ENCODE results near the gene PRDM1.

PRDM1 gene

DNA sequence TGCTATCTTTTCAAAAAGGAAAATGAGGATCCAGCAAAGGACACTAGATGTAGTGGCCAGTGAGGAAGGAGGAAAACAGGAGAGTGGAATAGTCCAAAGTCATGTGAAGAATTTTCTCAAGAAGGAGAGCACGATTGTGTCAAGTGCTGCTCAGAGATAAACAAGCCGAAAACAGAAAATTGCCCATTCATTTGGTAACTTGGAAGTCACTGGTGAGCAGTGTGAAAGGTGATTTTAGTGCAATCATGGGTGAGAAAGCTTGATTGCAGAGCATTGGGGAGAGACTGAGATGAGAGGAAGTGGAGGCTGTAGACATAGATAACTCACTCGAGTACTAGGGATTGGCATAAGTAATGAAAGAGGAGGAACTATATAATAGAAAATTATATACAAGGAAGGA lies 26.0 kb upstream of the PRDM1 start:
- Mint-ChIP-seq H3K4me1 (peaks cover 22% of the 10 kb centered on the region), H3K27me3 (no peaks in the 10 kb centered on the region), H3K36me3 (no peaks in the 10 kb centered on the region), H3K9me3 (no peaks in the 10 kb centered on the region), H3K27ac (no peak overlapping the region), H3K4me3 (no peak overlapping the region)

DNA sequence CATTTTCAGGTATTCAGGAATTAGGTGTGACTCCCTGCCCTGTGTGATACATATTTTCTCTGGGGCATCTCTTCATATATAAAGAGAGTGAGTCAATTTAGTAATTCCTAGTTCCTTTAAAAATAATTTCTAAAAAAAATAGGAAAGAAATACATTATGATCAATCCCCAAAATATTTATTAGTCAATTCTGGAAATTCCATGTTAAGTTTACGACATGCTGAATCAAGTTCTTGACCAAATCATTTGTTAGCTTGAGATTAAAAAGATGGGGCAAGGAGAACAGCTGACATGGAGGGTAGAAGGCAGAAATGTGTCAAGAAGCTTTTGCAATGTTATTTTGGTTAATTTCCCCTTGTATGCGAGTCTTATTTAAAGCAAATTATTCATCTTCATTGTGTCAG lies 22.7 kb upstream of the PRDM1 start:
- H3K27ac Mint-ChIP-seq, result no peak overlapping the region

DNA sequence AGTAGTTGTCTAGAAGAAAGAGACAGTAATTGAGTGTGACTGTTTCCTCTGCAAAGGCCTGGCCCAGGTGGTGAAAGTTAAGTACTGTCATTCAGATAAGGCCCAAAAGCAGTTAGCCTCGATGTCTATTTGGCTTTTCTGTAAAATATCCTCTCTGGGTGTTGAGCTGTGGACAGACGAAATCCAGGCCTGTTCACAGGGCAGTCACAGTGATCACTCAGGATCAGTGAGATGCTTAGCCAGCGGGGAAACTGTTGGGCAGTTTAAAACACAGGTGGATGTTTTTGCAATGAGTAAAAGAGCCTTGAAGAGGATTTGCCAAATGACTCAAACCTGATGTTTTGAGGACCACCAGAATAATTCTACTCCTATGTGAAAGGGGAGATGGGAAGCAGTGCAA lies 22.0 kb upstream of the PRDM1 start:
- no peak overlapping the region for H3K4me3 Mint-ChIP-seq
- H3K27me3 Mint-ChIP-seq, result no peaks in the 10 kb centered on the region
- no peaks in the 10 kb centered on the region for H3K36me3 Mint-ChIP-seq
- H3K9me3 Mint-ChIP-seq, result no peaks in the 10 kb centered on the region
- H3K4me1 Mint-ChIP-seq, result no peaks in the 10 kb centered on the region
- no peak overlapping the region for H3K27ac Mint-ChIP-seq

More for the DNA sequence above, 22.7 kb upstream of the PRDM1 start:
- Mint-ChIP-seq H3K9me3 (no peaks in the 10 kb centered on the region), H3K27me3 (no peaks in the 10 kb centered on the region), H3K36me3 (no peaks in the 10 kb centered on the region), H3K4me3 (no peak overlapping the region), H3K4me1 (no peaks in the 10 kb centered on the region)

DNA sequence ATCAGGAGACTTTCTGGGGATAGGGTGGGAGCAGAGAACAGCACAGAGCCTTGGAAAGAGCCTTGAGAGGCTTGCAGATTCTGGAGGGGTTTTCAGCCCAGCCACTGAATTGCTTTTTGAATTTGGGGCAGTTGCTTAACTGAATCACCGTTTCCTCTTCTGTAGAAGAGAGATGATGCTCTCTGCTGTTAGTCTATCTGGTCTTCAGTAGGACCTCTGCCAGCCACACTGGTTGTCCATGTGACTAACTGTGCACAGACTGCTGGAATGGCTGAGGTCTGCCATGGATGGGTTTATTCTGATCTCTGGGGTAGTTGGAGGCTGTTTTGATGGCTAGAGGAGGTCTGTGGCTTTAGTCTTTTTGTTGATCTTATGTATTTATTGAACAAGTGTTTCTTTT lies 21.4 kb upstream of the PRDM1 start:
- H3K27ac Mint-ChIP-seq, result no peak overlapping the region
- no peaks in the 10 kb centered on the region for H3K9me3 Mint-ChIP-seq

DNA sequence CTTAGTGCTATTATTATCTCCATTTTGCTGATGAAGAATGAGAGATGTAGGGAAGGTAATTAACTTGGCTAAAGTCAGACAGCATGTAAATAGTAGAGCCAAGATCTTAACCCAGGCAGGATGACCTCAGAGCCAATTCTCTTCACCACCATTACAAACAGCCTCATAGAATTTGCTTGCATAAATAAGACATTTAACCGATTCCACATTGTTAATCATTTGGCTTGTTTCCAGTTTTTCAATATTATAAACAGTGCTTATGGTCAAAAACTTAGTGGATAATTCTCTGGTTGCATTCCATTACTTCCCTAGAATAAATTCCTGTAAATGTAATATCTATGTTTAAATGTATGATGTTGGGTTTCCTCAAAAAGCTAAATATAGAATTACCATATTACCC lies 19.1 kb upstream of the PRDM1 start:
- no peaks in the 10 kb centered on the region for H3K36me3 Mint-ChIP-seq
- no peaks in the 10 kb centered on the region for H3K4me1 Mint-ChIP-seq
- no peak overlapping the region for H3K27ac Mint-ChIP-seq
- H3K9me3 Mint-ChIP-seq, result no peaks in the 10 kb centered on the region
- no peaks in the 10 kb centered on the region for H3K27me3 Mint-ChIP-seq
- H3K4me3 Mint-ChIP-seq, result no peak overlapping the region

More for the DNA sequence above, 21.4 kb upstream of the PRDM1 start:
- no peaks in the 10 kb centered on the region for H3K4me1 Mint-ChIP-seq
- no peaks in the 10 kb centered on the region for H3K27me3 Mint-ChIP-seq
- H3K36me3 Mint-ChIP-seq, result no peaks in the 10 kb centered on the region
- H3K4me3 Mint-ChIP-seq, result no peak overlapping the region

DNA sequence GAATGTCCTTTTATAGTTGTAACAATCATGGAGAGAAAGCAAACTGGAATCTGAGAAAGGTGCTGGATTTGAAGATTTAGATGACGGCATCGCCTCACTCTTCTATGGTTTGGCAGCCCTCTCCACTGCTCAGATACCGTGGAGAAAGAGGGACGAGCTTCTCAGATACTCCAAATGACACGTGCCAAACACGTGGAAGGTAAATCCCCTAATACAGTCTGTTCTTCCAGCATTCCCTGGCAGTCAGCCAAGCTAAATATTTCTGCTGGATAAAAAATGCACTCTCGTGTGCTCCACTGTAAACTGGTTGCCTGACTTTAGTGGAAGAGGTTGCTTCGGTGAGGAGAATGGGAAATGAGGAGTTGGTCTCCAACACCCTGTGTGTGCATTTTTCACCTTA lies 16.7 kb upstream of the PRDM1 start:
- Mint-ChIP-seq H3K4me1 (no peaks in the 10 kb centered on the region), H3K27me3 (no peaks in the 10 kb centered on the region), H3K4me3 (no peak overlapping the region), H3K9me3 (no peaks in the 10 kb centered on the region), H3K36me3 (no peaks in the 10 kb centered on the region), H3K27ac (no peak overlapping the region)

DNA sequence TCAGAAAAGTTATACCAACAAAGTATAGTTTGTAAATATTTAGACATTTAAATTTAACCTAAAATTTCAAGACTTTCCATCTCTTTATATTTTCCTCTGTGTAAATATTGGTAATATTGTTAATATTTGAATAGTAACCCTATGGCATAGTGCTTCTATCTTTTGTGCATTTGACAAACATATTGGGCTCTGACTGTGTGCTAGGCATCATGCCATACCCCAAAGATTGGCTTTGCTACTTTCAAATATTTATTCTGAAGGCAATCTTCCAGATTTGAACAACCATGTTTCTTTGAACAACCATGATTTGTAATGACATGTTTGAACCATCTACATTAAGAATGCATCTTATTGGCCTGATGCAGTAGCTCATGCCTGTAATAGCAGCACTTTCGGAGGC lies 15.5 kb upstream of the PRDM1 start:
- H3K4me1 Mint-ChIP-seq, result no peaks in the 10 kb centered on the region
- no peaks in the 10 kb centered on the region for H3K36me3 Mint-ChIP-seq
- no peaks in the 10 kb centered on the region for H3K27me3 Mint-ChIP-seq
- no peaks in the 10 kb centered on the region for H3K9me3 Mint-ChIP-seq
- H3K27ac Mint-ChIP-seq, result no peak overlapping the region
- H3K4me3 Mint-ChIP-seq, result no peak overlapping the region

DNA sequence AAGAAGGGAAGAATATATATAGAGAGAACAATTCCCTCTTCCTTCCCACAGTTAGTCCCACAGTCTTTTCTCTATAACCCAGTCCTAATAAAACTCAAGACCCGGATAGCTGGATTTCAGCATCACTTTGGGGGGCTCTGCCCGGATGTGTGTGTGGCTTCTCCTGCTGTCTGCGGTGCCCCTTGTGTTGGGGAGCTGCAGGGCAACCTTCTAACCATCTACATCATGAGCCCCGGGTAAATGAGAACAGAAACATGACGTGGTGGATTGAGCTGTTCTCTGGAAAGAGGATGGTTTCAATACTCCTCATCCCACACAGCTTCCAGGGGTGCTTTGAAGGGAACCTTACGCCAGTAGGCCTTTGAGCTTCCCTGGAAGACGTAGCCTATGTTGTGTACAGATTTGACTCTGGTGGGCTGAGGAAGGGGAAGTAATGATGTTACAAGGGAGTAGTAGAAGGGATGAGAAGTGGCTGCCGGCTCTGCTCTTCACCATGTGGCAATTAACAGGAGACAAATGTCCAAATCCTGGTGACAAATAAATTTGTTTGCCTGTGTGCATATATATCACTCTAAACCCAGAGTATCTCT lies 13.5 kb upstream of the PRDM1 start:
- Mint-ChIP-seq H3K4me1 (no peaks in the 10 kb centered on the region), H3K9me3 (no peaks in the 10 kb centered on the region), H3K4me3 (no peak overlapping the region), H3K27me3 (no peaks in the 10 kb centered on the region), H3K27ac (no peak overlapping the region), H3K36me3 (no peaks in the 10 kb centered on the region)

DNA sequence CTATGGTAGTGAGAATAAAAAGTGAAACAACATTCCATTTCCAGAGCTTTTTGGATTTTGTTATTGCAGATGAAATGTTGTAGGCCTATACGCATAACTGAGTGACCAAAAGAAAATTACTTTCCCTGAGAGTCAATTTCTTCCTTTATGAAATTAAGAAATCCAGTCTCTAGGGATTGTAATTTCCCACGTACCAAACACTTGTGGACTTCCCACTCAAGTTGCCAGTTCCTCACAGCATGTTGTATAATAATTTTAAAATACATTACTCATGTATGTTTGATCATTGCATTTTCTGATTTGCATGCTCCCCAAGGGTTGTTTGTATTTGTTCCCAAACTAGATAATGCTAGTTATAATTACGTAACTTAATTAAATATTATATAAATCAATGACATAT lies 12.0 kb upstream of the PRDM1 start:
- H3K4me3 Mint-ChIP-seq, result no peak overlapping the region
- H3K9me3 Mint-ChIP-seq, result no peaks in the 10 kb centered on the region
- no peaks in the 10 kb centered on the region for H3K27me3 Mint-ChIP-seq
- no peaks in the 10 kb centered on the region for H3K36me3 Mint-ChIP-seq
- no peaks in the 10 kb centered on the region for H3K4me1 Mint-ChIP-seq
- no peak overlapping the region for H3K27ac Mint-ChIP-seq

DNA sequence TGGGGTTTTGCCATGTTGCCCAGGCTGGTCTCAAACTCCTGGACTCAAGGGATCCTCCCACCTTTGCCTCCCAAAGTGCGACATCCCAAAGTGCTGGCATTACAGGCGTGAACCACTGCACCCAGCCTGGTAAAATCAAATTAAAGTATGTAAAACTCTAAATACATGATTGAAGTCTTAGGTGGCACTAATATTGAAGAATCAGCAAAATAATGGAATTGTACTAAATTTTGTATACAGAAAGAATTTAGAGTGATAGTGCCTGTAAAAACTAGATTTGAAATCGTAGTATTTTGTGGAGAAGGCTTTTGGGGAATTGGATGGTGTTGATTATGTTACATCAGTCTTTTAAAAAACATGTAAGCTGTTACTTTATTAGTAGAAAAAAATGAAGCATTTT lies 10.0 kb upstream of the PRDM1 start:
- no peak overlapping the region for H3K4me3 Mint-ChIP-seq
- no peaks in the 10 kb centered on the region for H3K9me3 Mint-ChIP-seq
- no peak overlapping the region for H3K27ac Mint-ChIP-seq
- H3K36me3 Mint-ChIP-seq, result no peaks in the 10 kb centered on the region
- no peaks in the 10 kb centered on the region for H3K27me3 Mint-ChIP-seq
- peaks cover 2% of the 10 kb centered on the region for H3K4me1 Mint-ChIP-seq

DNA sequence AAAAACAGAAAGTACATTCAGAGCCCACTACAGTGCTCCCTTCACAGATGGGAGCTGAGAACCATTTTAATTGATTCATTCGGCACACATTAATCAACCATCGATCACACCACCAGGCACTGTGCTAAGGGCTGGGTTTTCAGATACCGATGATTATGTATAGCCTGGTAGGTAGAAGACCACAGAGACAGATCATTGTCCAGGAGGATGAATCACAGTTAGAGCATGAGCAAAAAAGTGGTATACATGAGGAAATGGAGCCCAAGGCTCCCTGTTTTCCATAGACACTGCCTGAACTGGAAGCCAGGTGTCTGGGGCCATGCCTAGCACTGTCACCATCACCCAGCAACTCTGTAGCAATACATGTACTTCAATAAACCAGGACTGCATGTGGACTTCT lies 9.0 kb upstream of the PRDM1 start:
- no peak overlapping the region for H3K4me3 Mint-ChIP-seq

DNA sequence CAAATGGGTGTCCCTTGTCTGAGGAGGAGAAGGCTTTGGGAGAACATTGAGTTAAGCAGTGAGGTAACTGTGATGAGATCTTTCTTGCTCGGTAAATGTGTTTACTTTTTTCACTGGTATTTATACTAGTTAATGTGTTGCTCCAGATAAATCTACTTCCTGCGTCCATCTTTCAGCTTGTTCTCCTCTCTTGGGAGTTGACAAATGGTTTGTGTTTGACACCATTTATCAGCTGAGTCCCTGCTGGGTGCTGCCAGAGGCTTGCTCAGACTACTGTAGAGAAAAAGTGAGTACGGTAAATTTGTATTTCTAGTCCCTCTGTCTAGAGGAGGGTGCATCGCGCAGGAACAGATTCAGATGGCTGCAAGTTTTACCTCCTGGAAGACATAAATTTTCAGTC lies 8.3 kb upstream of the PRDM1 start:
- H3K4me1 Mint-ChIP-seq, result peaks cover 15% of the 10 kb centered on the region
- no peaks in the 10 kb centered on the region for H3K9me3 Mint-ChIP-seq
- H3K36me3 Mint-ChIP-seq, result no peaks in the 10 kb centered on the region
- H3K27ac Mint-ChIP-seq, result no peak overlapping the region
- no peak overlapping the region for H3K4me3 Mint-ChIP-seq
- no peaks in the 10 kb centered on the region for H3K27me3 Mint-ChIP-seq

More for the DNA sequence above, 9.0 kb upstream of the PRDM1 start:
- Mint-ChIP-seq H3K27ac (no peak overlapping the region), H3K9me3 (no peaks in the 10 kb centered on the region), H3K36me3 (no peaks in the 10 kb centered on the region), H3K4me1 (peaks cover 9% of the 10 kb centered on the region), H3K27me3 (no peaks in the 10 kb centered on the region)

DNA sequence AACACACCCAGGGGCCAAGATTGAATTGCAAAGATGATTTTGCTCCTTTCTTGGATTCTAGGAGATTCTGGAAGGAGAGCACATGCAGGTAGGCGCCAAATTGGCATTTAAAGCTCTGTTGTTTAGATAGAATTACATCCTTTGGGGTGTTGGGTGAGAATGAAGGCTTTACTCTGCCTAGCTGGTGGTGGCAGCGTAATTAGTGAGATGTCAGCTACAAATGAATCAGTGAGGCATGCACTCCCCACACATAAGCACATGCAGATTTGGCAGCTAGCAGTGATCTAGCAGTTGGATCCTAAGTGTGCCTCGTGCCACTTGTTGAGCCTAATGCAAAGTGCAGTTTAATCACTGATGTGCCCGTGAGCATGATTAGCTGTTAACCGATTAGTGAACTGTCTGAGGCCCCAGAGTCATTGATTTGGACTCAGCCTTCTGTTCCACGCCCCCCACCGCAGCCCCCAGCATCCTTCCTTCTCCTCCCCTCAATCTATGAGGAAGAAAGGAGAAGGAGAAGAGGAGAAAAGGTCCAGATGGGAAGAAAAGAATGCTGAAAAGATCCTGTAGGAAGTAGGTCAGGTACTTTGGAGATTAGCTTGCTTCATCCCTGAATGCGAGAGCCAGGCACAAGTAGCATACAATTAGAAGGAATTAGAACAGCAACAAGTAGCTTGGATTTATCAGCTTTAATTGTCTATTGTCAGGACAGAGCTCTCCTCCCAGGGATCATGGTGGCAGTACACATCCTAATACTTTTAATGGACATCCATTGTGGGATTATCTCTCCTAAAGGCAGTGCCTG lies 6.0 kb upstream of the PRDM1 start:
- Mint-ChIP-seq H3K27ac (no peak overlapping the region), H3K4me1 (peaks cover 38% of the 10 kb centered on the region), H3K9me3 (no peaks in the 10 kb centered on the region), H3K27me3 (no peaks in the 10 kb centered on the region), H3K4me3 (no peak overlapping the region), H3K36me3 (no peaks in the 10 kb centered on the region)

DNA sequence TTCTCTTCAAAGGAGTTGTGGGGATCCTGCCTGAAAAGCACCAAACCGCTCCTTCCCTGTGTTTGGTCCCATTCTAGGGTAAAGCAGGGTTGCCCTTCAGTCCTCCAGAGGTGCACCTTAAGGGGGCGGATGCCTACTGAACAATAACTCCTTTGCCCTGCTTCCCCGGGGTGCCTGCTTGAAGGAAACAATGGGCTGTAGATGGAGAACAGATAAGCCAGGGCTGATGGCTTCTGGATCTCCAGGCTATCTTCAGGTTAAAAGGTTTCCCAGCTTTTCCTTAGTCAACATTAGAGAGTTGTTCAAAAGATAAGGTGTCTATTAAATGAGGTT lies 5.4 kb upstream of the PRDM1 start:
- Mint-ChIP-seq H3K27me3 (no peaks in the 10 kb centered on the region), H3K36me3 (no peaks in the 10 kb centered on the region), H3K4me3 (no peak overlapping the region), H3K27ac (no peak overlapping the region), H3K9me3 (no peaks in the 10 kb centered on the region), H3K4me1 (peaks cover 44% of the 10 kb centered on the region)

DNA sequence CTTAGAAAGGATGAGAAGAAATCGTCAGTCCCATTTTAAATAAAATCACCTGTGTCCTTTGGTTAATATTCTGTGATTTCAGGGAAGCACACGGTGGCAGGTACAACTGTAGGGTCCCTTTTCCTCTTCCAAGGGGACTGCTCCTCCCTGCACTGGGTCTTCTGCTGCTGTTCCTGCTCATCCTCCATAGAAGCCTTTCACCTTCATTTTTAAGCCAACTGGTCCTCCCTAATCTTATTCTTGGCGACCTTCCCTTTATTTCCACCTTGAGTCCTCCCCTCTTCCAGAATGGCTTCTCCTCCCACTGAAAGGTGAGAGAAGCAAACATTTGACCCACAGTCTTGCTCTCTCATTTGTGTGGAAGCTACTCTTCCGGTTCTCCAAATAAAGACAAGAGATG lies 4.4 kb upstream of the PRDM1 start:
- Mint-ChIP-seq H3K27me3 (no peaks in the 10 kb centered on the region), H3K36me3 (no peaks in the 10 kb centered on the region), H3K9me3 (no peaks in the 10 kb centered on the region), H3K4me3 (no peak overlapping the region), H3K27ac (no peak overlapping the region), H3K4me1 (peaks cover 52% of the 10 kb centered on the region)

DNA sequence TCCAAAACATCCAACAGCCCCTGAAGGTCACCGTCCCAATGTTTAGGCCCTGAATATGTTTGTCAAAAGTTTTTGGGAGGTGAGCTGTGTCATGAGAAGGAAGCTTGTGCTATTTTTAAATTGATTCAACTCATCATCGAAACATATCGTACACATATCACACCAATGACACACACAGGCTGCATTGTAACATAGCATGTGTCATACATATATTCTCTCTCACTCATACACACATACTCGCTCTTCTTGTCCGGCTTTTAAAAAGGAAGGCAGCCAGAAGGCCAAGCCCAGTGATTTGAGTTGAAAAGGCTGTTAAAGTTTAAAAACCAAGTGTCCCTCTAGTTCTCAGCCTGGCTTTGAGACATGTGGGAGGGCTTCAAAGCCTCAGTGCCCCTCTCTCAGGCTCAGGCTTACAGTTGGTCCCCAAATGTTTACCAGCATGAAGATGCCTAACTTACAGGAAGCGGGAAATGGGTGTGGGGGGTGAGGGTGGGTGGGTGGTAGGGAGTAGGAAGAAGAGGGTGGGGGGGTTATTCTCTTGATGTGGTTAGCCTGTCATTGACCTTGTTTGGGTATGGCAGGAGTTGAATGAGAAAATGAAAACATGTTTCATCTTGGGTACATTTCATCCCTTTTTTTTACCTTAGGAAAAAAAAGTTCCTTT lies 3.3 kb upstream of the PRDM1 start:
- peaks cover 3% of the 10 kb centered on the region for H3K27me3 Mint-ChIP-seq
- H3K36me3 Mint-ChIP-seq, result no peaks in the 10 kb centered on the region
- peak overlapping the region; percentile 33 for H3K4me3 Mint-ChIP-seq
- peak overlapping the region; percentile 68 for H3K27ac Mint-ChIP-seq
- H3K9me3 Mint-ChIP-seq, result no peaks in the 10 kb centered on the region
- H3K4me1 Mint-ChIP-seq, result peaks cover 64% of the 10 kb centered on the region

Measured in activated naive CD4-positive, alpha-beta T cell treated with anti-CD3 and anti-CD28 coated beads, Interleukin-2, amount 50 U/mL, for 24 hours (primary cell).